Activated CD8-positive, alpha-beta memory T cell treated with anti-CD3 and anti-CD28 coated beads, Interleukin-2, amount 50 U/mL, for 4 hours (primary cell): Measurements from ENCODE around the gene TRIM33.

ENCODE experiments used
- DNase-seq: peaks from one replicate; pipeline ENCODE4 v3.0.0-alpha.2; 2020

The TRIM33 gene

DNA sequence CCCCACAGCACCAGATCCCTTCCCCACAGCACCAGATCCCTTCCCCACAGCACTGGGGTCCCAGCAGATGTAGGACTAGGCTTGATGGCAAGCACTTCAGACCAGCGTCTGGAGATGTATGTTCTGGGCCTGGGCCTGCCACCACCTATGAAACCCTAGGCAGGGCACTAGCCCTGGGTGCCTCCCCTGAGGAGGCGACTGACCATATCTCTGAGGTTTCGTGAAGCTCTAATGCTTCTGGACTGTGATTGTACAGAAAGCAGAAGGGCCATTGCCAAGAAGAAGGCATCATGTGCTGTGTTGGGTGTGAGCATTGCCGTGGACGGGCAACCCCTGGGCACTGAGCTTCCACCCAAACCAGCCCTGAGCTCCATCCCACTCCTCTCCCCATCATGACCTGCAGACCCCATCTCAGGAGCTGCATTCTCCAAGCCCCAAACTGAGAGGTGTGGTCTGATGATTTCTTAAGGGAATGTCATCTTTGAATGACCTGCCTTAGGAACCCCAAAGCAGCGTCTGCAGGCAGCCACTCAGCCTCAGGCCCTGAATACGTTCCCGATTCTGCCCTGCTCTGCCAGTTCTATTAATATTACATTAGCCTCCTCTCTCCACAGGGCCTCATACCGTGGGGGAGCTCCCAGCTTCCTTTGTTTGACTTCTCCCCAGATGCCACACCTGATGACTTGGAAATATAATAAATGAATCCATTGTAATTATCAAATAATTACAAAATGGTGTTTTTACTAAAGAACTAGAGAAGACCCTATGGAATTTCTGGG, 163.4 kb downstream of the TRIM33 start:
- DNase-seq = no peak

DNA sequence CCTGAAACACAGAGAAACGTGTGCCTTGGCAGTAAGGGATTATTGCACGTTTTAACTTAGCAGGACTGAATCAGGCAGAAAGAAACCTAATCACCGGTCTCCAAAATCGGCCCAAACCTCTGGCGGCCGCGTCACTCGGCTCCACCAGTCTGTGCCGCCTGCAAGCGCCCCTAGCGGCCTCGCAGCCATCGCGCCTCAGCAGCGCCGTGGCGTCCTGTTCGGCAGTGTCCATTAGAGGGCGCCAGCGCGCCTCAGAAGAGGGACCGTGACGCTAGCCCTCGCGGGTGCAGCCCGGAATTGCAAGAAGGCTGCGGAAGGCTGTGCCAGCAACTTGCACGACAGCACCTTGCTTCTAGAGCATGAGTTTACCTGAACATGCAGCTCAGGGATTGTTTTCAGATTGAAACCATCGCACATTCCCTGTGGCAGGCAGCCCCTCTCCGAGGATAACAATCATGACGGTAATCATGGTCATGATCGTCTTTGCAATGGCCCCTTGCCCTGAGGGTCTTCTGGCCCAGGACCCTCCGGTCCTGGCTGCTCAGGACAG, 164.4 kb downstream of the TRIM33 start:
- DNase-seq = peak; percentile 98

DNA sequence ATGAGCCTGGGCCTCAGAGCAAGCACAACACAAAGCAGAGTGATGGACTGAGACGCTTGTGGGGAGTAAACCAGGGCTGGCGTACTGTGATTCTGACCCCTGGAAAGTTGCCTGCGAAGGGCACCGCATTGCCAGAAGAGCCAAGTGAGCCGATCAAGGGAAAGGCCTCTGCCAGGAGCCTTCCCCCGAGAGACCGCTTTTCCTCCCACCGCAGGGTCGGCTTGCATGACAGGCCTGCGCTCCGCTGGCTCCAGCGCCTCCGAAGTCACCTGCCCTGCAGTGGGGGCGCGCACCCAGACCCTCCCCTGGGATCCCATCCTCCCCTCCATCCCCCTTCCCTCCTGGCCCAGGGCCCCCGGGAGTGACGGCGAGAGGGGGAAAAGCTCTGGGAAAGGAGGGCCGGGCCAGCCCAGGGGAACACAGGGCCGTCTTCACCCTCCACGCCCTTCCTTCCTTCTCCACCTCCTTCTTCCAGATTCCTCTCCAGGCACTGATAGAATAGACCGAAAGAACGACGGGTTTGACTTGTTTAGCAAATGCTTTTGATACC, 165.0 kb downstream of the TRIM33 start:
- DNase-seq = no peak

DNA sequence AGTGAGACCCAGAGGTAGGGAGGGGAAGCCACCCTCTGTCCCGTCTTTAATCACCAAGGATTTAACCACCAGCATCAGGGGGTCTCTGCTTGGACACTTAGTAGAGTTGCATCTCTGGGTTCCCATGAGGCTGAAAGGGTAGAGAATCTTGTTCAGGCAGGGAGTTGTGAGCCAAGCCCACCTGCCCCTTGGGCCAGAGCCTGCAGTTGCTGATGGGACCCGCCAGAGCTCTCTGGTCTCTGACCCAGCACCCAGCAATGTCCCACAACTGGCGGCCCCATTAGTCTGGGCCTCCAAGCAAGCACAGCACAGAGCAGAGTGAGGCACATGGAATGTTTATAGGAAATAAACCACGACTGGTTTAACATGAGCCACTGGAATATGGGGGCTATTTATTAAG, 166.3 kb downstream of the TRIM33 start:
- no peak for DNase-seq
